Hippocampal formation (tissue), 2 donors: Measurements from ENCODE around the gene PTPRN2.
"Not testable (repeated sequence)": the region's sequence is repeated elsewhere in the genome, so short reads cannot be mapped to it uniquely, and the experiment has no call there.

Experiments
- DNase-seq, 2 donors: peaks; one replicate each; lab custom pipeline; 2025; lab: John Stamatoyannopoulos, UW

PTPRN2 gene

GRCh38 chr7:157605638-157606037 lies 982.0 kb downstream of the PTPRN2 start:
- DNase-seq, result no peak

- DNase-seq, result no peak
These were observed 982.8 kb downstream of the PTPRN2 start for GRCh38 chr7:157604661-157605381.

- DNase-seq, result no peak
These were observed 983.9 kb downstream of the PTPRN2 start for GRCh38 chr7:157603716-157604115.

- DNase-seq, result no peak
These were observed 984.6 kb downstream of the PTPRN2 start for GRCh38 chr7:157603005-157603404.

GRCh38 chr7:157602581-157602980 lies 985.0 kb downstream of the PTPRN2 start:
- no peak for DNase-seq

GRCh38 chr7:157602156-157602555 lies 985.5 kb downstream of the PTPRN2 start:
- no peak for DNase-seq

- peak; percentile 48 to 63 for DNase-seq
These were observed 986.1 kb downstream of the PTPRN2 start for GRCh38 chr7:157601530-157601929.

- no peak for DNase-seq
These were observed 988.1 kb downstream of the PTPRN2 start for GRCh38 chr7:157599491-157599890.

GRCh38 chr7:157597562-157597961 lies 990.1 kb downstream of the PTPRN2 start:
- DNase-seq, result no peak

- DNase-seq, result no peak
These were observed 990.7 kb downstream of the PTPRN2 start for GRCh38 chr7:157596881-157597280.

GRCh38 chr7:157596471-157596870 lies 991.2 kb downstream of the PTPRN2 start:
- DNase-seq, result no peak

- no peak for DNase-seq
These were observed 991.6 kb downstream of the PTPRN2 start for GRCh38 chr7:157596026-157596425.

- no peak for DNase-seq
These were observed 992.4 kb downstream of the PTPRN2 start for GRCh38 chr7:157595086-157595855.

- DNase-seq, result no peak
These were observed 993.3 kb downstream of the PTPRN2 start for GRCh38 chr7:157594306-157594705.

- DNase-seq, result no peak
These were observed 994.1 kb downstream of the PTPRN2 start for GRCh38 chr7:157593541-157593940.

GRCh38 chr7:157592636-157593320 lies 994.8 kb downstream of the PTPRN2 start:
- DNase-seq, result not testable (repeated sequence)

GRCh38 chr7:157590526-157590925 lies 997.1 kb downstream of the PTPRN2 start:
- no peak for DNase-seq

GRCh38 chr7:157589680-157590079 lies 997.9 kb downstream of the PTPRN2 start:
- no peak for DNase-seq

- DNase-seq, result no peak
These were observed 999.6 kb downstream of the PTPRN2 start for GRCh38 chr7:157587805-157588560.

- no peak for DNase-seq
These were observed 1000.4 kb downstream of the PTPRN2 start for GRCh38 chr7:157587051-157587804.

GRCh38 chr7:157586426-157586955 lies 1001.1 kb downstream of the PTPRN2 start:
- no peak for DNase-seq
